SHP77 (cell line): ENCODE data around the gene FXYD3.
"Not testable (repeated sequence)": the region's sequence is repeated elsewhere in the genome, so short reads cannot be mapped to it uniquely, and the experiment has no call there.

Experiments used
- DNase-seq, 2 experiments: peaks; one replicate each; lab custom pipeline; 2025; lab: John Stamatoyannopoulos, UW

The FXYD3 gene

GRCh38 chr19:35125270-35125717, 9.7 kb downstream of the FXYD3 start:
- DNase-seq, result no peak

- no peak for DNase-seq
Measured at GRCh38 chr19:35125749-35126623, 10.4 kb downstream of the FXYD3 start.

GRCh38 chr19:35126624-35126959, 11.0 kb downstream of the FXYD3 start:
- DNase-seq, result no peak

- no peak for DNase-seq
Measured at GRCh38 chr19:35127871-35128270, 12.2 kb downstream of the FXYD3 start.

- DNase-seq, result no peak
Measured at GRCh38 chr19:35128398-35129057, 12.9 kb downstream of the FXYD3 start.

GRCh38 chr19:35129724-35130274, 14.2 kb downstream of the FXYD3 start:
- DNase-seq, result not testable (repeated sequence)

- DNase-seq, result no peak
Measured at GRCh38 chr19:35130761-35131720, 15.4 kb downstream of the FXYD3 start.

GRCh38 chr19:35132254-35132653, 16.6 kb downstream of the FXYD3 start:
- no peak for DNase-seq

- no peak for DNase-seq
Measured at GRCh38 chr19:35133826-35134225, 18.2 kb downstream of the FXYD3 start.

GRCh38 chr19:35134601-35135242, 19.1 kb downstream of the FXYD3 start, which contains the start of gene LGI4:
Gene LGI4, minus strand, starts transcription at chr19:35135059. Its CDS starts 379 bp downstream, at chr19:35134680.
- no peak for DNase-seq

- DNase-seq, result peak; percentile 38 to 48
Measured at GRCh38 chr19:35135389-35135909, 19.8 kb downstream of the FXYD3 start.

GRCh38 chr19:35136231-35136630, 20.6 kb downstream of the FXYD3 start:
- DNase-seq, result no peak

GRCh38 chr19:35136977-35137702, 21.5 kb downstream of the FXYD3 start:
- DNase-seq, result no peak

GRCh38 chr19:35138305-35138892, 22.8 kb downstream of the FXYD3 start, which contains the start of gene FXYD1:
Gene FXYD1, plus strand, starts transcription at chr19:35138824. Its CDS starts 1,256 bp downstream, at chr19:35140080.
- no peak for DNase-seq

GRCh38 chr19:35140207-35140961, 24.8 kb downstream of the FXYD3 start:
- no peak for DNase-seq

GRCh38 chr19:35140962-35141836, 25.6 kb downstream of the FXYD3 start:
- peak; percentile 61 to 78 for DNase-seq

GRCh38 chr19:35141837-35142605, 26.4 kb downstream of the FXYD3 start:
- DNase-seq, result no peak
